Measurements from ENCODE around the gene RNF223. TPM values are rescaled to one million over a fixed set of nuclear protein-coding genes. Genes with fewer than 3 reads are reported as not detected.

RNF223 gene
- total RNA-seq, 1 experiment from 2014 or later, result 0.08 TPM

DNA sequence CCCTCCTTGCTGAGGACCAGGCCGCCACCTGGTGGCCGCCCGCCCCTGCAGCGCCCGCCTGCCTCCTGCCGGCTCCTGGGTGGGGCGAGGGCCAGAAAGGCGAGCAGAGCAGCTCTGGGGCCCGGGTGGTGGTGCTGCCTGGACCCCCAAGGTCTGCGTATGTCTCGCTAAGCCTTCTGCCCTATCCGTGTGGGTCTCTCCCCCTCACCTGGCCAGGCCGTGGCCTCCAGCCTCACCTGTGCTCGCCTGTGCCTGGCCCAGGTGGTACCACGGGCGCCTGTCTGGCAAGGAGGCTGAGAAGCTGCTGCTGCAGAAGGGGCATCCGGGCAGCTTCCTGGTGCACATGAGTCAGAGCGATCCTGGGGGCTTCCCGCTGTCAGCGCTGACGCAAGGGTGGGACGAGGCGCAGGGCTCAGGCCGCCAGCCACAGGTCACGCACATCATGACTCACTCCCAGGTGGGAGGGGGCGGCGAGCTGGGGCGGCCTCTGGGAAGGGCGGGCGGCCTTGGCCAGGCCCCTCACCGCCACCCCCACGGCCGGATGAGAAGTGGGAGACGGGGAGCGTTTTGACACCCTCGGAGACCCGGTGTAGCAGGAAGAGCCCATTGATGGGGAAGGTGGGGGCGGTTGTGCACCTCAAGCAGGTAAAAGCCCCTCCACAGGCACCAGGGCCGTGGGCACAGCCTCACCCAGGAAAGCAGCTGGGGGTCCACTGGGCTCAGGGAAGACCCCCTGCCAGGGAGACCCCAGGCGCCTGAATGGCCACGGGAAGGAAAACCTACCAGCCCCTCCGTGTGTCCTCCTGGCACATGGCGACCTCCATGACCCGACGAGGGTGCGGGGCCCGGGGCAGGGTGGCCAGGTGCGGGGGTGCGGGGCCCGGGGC, 9.9 kb downstream of the RNF223 start:
- Histone ChIP-seq H3K27me3 (ENCODE audit: control insufficient read depth, insufficient read depth, low read length) (no peaks in the 10 kb centered on the region), H3K27ac (ENCODE audit: low read length) (no peak overlapping the region), H3K4me1 (ENCODE audit: control insufficient read depth, insufficient read depth, low read length) (peaks cover 19% of the 10 kb centered on the region), H3K4me3 (ENCODE audit: low read depth in 2 of 2, low read length in 2 of 2) (peak overlapping the region in 1 of 2 experiments; percentile 41; a peak in 2 of 4 replicates), H3K36me3 (ENCODE audit: control insufficient read depth, insufficient read depth, low read length) (no peaks in the 10 kb centered on the region), H3K9me3 (ENCODE audit: control insufficient read depth, insufficient read depth, low read depth, low read length) (no peaks in the 10 kb centered on the region)
- no TSS peak for BruUV-seq (replicated peaks)
- ATAC-seq (peak; percentile 77), DNase-seq (ENCODE audit: low read depth, low spot score) (peak; percentile 60)
- CTCF ChIA-PET, result interaction anchor here (0.5 to 1.0 kb wide), 4 partner anchors 8 to 80 kb away, joined by 4 to 11 read pairs (median 5); partner anchors contain the start of gene AGRN
- intact Hi-C loops (cut with micrococcal nuclease; ENCODE audit: unreplicated experiment), result loop anchor here (10.0 kb wide), 1 partner anchor 49 kb away; the partner anchor contains the start of gene ISG15
- in situ Hi-C loops (cut with HindIII; ENCODE audit: low pct_unique_long_range_greater_than_20kb, low sequenced_read_pairs), result no loop called here
- POLR2A ChIA-PET, result no interaction called here
- TF ChIP-seq, protein P1, sequence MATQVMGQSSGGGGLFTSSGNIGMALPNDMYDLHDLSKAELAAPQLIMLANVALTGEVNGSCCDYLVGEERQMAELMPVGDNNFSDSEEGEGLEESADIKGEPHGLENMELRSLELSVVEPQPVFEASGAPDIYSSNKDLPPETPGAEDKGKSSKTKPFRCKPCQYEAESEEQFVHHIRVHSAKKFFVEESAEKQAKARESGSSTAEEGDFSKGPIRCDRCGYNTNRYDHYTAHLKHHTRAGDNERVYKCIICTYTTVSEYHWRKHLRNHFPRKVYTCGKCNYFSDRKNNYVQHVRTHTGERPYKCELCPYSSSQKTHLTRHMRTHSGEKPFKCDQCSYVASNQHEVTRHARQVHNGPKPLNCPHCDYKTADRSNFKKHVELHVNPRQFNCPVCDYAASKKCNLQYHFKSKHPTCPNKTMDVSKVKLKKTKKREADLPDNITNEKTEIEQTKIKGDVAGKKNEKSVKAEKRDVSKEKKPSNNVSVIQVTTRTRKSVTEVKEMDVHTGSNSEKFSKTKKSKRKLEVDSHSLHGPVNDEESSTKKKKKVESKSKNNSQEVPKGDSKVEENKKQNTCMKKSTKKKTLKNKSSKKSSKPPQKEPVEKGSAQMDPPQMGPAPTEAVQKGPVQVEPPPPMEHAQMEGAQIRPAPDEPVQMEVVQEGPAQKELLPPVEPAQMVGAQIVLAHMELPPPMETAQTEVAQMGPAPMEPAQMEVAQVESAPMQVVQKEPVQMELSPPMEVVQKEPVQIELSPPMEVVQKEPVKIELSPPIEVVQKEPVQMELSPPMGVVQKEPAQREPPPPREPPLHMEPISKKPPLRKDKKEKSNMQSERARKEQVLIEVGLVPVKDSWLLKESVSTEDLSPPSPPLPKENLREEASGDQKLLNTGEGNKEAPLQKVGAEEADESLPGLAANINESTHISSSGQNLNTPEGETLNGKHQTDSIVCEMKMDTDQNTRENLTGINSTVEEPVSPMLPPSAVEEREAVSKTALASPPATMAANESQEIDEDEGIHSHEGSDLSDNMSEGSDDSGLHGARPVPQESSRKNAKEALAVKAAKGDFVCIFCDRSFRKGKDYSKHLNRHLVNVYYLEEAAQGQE (IDR thresholded peaks at IDR 0.05; ENCODE audit: insufficient read depth in 1 of 2, low read depth in 2 of 2, low read length in 1 of 2), result no peak
- no peak for TF ChIP-seq TCF7L2 (IDR thresholded peaks at IDR 0.05; ENCODE audit: low read depth, low read length)
- TF ChIP-seq SIN3A (IDR thresholded peaks at IDR 0.05; ENCODE audit: borderline replicate concordance, insufficient read depth, low read depth, low read length), result no peak
- TF ChIP-seq, protein P2, sequence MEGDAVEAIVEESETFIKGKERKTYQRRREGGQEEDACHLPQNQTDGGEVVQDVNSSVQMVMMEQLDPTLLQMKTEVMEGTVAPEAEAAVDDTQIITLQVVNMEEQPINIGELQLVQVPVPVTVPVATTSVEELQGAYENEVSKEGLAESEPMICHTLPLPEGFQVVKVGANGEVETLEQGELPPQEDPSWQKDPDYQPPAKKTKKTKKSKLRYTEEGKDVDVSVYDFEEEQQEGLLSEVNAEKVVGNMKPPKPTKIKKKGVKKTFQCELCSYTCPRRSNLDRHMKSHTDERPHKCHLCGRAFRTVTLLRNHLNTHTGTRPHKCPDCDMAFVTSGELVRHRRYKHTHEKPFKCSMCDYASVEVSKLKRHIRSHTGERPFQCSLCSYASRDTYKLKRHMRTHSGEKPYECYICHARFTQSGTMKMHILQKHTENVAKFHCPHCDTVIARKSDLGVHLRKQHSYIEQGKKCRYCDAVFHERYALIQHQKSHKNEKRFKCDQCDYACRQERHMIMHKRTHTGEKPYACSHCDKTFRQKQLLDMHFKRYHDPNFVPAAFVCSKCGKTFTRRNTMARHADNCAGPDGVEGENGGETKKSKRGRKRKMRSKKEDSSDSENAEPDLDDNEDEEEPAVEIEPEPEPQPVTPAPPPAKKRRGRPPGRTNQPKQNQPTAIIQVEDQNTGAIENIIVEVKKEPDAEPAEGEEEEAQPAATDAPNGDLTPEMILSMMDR (IDR thresholded peaks at IDR 0.05), result peak; percentile 98

DNA sequence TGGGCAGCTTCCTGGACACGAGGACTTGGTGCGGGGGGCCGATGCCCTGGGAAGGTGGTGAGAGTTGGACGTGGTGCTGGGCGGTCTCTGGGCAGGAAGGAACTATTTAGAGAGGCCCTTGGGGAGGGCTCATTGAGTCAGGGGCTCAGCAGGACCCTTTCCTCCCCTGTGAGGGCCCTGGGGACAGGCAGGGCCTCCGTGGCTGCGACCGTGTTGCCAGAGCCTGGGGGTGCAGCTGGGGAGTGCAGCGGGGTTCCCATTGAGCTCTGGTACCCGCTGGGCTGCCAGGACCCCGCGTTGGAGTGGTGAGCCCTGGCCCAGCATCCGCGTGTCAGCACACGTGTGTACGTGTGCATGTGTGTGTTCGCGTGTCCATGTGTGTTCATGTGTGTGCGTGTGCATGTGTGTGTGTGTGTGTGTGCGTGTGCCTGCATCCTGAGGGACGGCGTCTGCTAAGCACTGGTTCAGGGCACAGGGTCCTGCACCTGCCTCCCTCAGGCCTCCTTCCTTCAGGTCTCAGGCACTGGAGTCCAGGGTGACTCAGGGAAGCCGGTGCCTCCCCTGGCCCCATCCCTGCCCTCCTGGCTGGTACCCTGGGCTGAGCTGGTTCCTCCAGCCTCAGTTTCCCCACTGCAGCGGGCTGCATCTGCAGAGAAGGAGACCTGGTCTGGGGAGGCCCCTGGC, 10.7 kb downstream of the RNF223 start:
- ATAC-seq (peak; percentile 25), DNase-seq (ENCODE audit: low read depth, low spot score) (no peak)
- POLR2A ChIA-PET, result no interaction called here
- CTCF ChIA-PET, result interaction anchor here (1.0 to 1.6 kb wide), 4 partner anchors 9 to 80 kb away, joined by 4 to 11 read pairs (median 7); no protein-coding TSS in a partner anchor
- no peaks in the 10 kb centered on the region for H3K9me3 ChIP-seq (ENCODE audit: control insufficient read depth, insufficient read depth, low read depth, low read length)
- no peak overlapping the region for H3K27ac ChIP-seq (ENCODE audit: low read length)
- TF ChIP-seq, protein P1 (IDR thresholded peaks at IDR 0.05; ENCODE audit: insufficient read depth in 1 of 2, low read depth in 2 of 2, low read length in 1 of 2), result no peak
- TF ChIP-seq SIN3A (IDR thresholded peaks at IDR 0.05; ENCODE audit: borderline replicate concordance, insufficient read depth, low read depth, low read length), result no peak
- no peak for TF ChIP-seq POLR2AphosphoS5 (IDR thresholded peaks at IDR 0.05; ENCODE audit: low read depth, low read length)
- TF ChIP-seq, protein P2 (IDR thresholded peaks at IDR 0.05), result no peak
- no peak for TF ChIP-seq TCF7L2 (IDR thresholded peaks at IDR 0.05; ENCODE audit: low read depth, low read length)
- in situ Hi-C loops (cut with HindIII; ENCODE audit: low pct_unique_long_range_greater_than_20kb, low sequenced_read_pairs), result no loop called here
- no peaks in the 10 kb centered on the region for H3K27me3 ChIP-seq (ENCODE audit: control insufficient read depth, insufficient read depth, low read length)
- peaks cover 20% of the 10 kb centered on the region for H3K4me1 ChIP-seq (ENCODE audit: control insufficient read depth, insufficient read depth, low read length)
- no TSS peak for BruUV-seq (replicated peaks)
- intact Hi-C loops (cut with micrococcal nuclease; ENCODE audit: unreplicated experiment), result loop anchor here (10.0 kb wide), 1 partner anchor 49 kb away; the partner anchor contains the start of gene ISG15
- H3K36me3 ChIP-seq (ENCODE audit: control insufficient read depth, insufficient read depth, low read length), result no peaks in the 10 kb centered on the region
- H3K4me3 ChIP-seq (ENCODE audit: low read depth in 2 of 2, low read length in 2 of 2), result peak overlapping the region in 1 of 2 experiments; percentile 41; a peak in 2 of 4 replicates

Measured in Panc1 (cell line).